ENCODE data around the gene NUP50.
"Not testable (repeated sequence)": the region's sequence is repeated elsewhere in the genome, so short reads cannot be mapped to it uniquely, and the experiment has no call there.

NUP50 gene

DNA sequence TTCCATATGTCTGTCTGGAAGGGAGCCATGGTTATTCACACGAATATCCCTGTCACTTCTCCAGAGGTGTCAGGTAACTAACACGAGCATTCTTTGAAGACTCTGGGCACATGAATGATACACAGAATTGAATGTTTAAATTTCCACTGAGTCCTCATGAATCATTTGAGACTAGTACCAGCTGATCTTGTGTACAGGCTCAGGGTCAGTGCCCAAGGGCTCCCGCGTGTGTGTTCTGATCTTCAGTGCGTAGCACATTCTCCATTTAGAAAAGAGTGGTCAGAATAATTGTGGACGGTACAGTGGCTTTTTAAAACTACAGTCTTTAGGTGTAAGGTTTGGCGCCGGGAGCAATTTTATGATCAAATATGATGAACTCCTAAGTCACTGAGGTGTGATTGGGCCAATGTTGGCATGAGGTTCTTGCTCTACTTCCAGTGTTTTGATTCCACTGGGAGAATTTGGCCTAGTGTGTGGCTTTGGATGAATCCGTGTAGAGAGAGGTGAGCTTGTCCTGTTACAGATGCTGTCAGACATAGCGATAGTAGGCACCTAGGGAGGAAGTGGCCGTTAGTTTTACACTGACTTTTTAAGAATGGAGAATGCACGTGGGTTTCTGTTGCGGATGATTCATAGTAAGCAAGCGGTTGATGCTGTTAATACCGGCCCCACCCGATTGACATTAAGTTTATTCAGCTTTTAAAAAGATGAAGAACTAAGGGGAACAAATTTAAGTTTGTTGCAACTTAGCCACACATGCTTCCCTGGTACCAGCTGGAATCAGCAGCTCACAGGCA is 22.2 kb downstream of the NUP50 start:
- TF ChIP-seq, protein P1, sequence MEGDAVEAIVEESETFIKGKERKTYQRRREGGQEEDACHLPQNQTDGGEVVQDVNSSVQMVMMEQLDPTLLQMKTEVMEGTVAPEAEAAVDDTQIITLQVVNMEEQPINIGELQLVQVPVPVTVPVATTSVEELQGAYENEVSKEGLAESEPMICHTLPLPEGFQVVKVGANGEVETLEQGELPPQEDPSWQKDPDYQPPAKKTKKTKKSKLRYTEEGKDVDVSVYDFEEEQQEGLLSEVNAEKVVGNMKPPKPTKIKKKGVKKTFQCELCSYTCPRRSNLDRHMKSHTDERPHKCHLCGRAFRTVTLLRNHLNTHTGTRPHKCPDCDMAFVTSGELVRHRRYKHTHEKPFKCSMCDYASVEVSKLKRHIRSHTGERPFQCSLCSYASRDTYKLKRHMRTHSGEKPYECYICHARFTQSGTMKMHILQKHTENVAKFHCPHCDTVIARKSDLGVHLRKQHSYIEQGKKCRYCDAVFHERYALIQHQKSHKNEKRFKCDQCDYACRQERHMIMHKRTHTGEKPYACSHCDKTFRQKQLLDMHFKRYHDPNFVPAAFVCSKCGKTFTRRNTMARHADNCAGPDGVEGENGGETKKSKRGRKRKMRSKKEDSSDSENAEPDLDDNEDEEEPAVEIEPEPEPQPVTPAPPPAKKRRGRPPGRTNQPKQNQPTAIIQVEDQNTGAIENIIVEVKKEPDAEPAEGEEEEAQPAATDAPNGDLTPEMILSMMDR (IDR thresholded peaks at IDR 0.05; ENCODE audit: extremely low read depth, missing control alignments): no peak
- DNase-seq (ENCODE audit: low spot score): no peak

DNA sequence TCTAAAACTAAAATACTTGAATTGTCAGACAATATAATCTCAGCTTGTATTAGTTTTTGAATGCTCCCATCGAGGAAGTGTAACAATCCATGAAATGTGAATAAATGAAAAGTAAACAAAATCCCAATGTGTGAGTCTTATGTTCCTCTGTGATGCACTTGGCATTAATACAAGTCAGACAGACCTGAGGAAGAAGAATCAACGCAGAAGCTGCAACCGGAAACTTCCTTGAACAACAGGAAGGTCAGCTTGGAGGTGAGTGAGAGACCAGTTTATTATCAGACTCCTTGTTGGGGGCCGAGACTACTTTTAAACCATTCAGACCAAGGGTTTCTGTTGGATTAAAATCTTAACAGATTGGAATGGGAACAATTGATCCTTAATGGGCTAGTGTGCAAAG is 24.2 kb downstream of the NUP50 start:
- TF ChIP-seq, protein P1 (IDR thresholded peaks at IDR 0.05; ENCODE audit: extremely low read depth, missing control alignments): no peak
- no peak for DNase-seq (ENCODE audit: low spot score)

GRCh38 chr22:45188779-45189178 is 25.1 kb downstream of the NUP50 start:
- TF ChIP-seq, protein P1 (IDR thresholded peaks at IDR 0.05; ENCODE audit: extremely low read depth, missing control alignments): no peak
- DNase-seq (ENCODE audit: low spot score): no peak

DNA sequence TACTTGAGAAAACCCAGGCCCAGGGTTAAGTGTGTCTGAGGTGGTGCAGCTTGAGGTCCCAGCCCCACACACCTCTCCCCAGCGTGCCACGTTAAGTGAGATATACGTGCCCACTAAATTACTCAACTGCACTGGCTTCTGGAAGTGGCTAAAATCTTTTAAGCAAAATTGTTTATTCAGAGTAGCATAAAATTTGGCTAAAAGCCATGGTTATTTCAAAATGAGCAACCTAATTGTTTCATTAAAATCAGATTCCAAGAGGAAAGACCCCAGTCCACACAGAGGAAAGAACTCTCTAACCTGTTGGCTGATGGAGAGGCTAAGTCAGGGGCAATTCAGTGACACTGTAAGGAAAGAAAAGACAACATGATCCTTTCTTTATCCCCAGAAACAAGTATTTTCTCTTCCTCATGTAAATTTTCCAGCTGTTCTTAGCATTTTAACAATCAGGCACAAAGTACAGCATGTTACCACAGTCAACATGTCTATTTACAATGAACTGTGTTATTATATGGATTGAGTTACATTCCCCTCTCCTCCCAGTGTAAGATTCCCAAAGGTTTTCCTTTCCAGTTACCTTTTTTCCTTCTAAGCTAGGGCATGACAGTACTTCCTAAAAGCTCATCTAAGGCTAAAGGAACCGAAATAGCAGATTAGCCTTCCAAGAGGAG is 26.6 kb downstream of the NUP50 start:
- TF ChIP-seq, protein P1 (IDR thresholded peaks at IDR 0.05; ENCODE audit: extremely low read depth, missing control alignments): no peak
- DNase-seq (ENCODE audit: low spot score): no peak

GRCh38 chr22:45191746-45192145 is 28.0 kb downstream of the NUP50 start:
- DNase-seq (ENCODE audit: low spot score): not testable (repeated sequence)

DNA sequence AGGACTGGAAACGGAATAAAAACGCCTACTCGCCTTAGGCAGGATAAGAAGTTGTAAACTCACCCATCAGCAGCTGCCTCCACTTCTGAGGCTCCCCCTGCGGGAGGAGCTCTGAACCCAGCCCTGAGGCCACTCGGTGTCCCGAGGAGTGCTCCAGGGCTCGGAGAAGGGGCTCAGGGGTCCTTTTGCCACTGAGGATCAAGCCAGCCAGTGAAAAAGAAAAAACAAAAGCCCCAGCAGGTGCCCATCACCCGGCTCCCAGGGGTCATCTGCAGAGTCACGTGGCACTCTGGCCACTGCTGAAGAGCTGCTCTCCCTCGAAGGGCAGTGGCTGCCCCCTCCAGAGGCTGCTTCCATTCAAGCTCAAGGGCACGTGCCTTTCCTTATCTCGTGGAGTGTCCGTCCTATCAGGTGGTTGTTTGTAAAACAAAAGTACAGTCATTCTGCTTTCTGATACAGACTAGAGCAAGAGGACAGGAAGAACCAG is 29.0 kb downstream of the NUP50 start:
- peak; percentile 13 for DNase-seq (ENCODE audit: low spot score)
- TF ChIP-seq, protein P1 (IDR thresholded peaks at IDR 0.05; ENCODE audit: extremely low read depth, missing control alignments): no peak

DNA sequence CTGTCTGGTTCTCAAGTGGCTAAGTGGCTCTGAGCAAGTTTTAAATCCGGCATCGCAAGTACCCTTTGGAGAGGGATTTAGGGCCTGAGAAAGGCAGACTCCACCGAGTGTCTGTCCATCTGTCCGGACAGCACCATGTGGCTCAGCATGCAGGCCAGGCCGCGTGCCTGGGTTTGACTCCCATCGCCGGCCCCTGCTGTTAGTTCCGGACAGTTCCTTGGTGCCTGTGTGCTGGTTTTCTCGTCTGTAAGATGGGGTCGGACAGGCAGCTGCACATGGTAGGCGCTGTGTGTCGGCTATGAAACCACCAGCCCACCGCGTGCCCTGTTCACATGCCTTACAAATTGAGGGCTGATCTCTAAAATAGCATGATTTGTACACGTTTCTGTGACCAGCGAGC is 31.0 kb downstream of the NUP50 start:
- TF ChIP-seq, protein P1 (IDR thresholded peaks at IDR 0.05; ENCODE audit: extremely low read depth, missing control alignments): no peak
- peak; percentile 16 for DNase-seq (ENCODE audit: low spot score)
